GM15510 (cell line): ENCODE measurements around the gene SPOCK1.

Experiments
- POLR2A ChIP-seq: IDR thresholded peaks from 3 replicates; pipeline ENCODE4 v1.6.1; 2011; ENCODE audit warnings: borderline replicate concordance; ENCODE audit not compliant: insufficient read length; ENCODE audit errors: extremely low read depth

The SPOCK1 gene

GRCh38 chr5:137498736-137499505 is at the start of gene SPOCK1:
TSS of gene SPOCK1 (minus strand) at chr5:137499326.
- TF ChIP-seq POLR2A: no peak

GRCh38 chr5:137545956-137546355 is 46.8 kb upstream of the SPOCK1 start:
- TF ChIP-seq POLR2A: no peak

DNA sequence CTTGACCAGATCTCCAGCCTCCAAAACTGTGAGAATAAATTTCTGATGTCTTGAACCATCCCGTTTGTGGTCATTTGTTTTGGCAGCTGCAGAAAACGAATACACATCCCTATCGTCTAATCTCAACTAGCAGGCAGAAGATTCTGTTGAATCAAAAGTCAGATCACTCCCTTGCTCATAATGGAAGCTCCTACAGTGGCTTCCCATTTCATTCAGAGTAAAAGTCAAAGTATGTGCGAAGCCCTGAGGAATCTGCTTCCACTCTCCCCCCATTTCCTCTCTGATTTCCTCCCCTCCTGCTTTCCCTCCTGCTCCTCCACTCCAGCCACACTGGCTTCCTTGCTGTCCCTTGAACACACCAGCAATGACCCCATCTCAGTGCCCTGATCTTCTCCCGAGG is 34.8 kb upstream of the SPOCK1 start:
- TF ChIP-seq POLR2A: no peak

- no peak for TF ChIP-seq POLR2A
Measured at GRCh38 chr5:137531266-137531665, 32.1 kb upstream of the SPOCK1 start.

DNA sequence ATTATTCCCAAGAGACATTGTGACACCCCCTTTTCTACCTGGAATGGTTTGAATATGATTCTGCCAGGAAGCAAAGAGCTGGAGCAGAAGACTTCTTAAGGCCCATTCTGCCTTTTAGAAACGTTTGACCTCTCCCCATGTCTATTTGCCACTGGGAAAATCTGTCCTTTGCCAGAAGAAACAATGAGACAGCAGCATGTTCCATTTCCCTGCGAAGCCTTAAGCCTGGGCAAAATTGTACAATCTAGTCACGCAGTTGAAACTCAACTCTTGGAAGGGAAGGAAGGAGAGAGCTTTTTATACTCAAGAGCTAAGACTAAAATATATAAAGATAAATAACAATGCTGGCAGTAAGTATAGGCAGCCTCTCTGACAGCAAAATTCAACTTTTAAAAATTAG is 22.1 kb upstream of the SPOCK1 start:
- TF ChIP-seq POLR2A: no peak

GRCh38 chr5:137516961-137517360 is 17.8 kb upstream of the SPOCK1 start:
- TF ChIP-seq POLR2A: no peak

GRCh38 chr5:137516251-137516797 is 17.2 kb upstream of the SPOCK1 start:
- TF ChIP-seq POLR2A: no peak

DNA sequence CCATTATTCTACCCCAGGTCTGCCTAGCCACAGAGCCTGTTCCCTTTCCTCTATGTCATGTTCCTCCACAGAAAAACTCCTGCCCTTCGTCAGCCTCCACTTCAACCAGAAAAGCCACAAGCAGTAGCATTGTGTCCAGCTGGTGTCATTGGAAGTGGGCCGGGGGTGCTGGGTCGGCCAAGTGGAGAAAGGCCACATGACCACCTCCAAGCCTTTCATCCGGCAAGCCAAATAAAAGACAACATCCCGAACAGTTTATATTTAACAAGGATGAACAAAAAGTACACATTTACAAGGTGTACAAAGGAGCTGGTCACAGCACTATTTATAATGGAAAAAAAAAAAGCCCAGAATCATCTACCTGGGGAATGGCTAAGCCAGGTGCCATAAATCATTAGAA is 16.1 kb upstream of the SPOCK1 start:
- no peak for TF ChIP-seq POLR2A

DNA sequence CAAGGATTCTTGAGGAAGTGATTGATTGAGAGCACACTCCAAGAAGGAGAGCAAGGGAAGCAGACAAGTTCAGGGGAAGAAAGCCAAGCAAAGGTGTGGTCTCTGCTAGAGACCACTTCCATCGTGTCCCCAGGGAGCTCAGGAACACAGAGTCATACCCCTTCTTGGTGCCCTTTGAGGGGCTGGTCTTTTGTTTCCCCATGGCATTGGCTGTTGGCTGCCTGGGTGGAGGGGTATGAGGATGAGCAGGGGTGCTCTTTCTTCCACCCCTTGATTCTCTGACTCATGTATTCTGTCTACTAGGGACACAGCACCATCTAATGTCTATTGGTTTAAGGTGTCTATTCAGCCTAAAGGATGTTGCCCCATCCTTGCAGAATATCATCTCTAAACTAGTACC is 11.5 kb upstream of the SPOCK1 start:
- TF ChIP-seq POLR2A: no peak

DNA sequence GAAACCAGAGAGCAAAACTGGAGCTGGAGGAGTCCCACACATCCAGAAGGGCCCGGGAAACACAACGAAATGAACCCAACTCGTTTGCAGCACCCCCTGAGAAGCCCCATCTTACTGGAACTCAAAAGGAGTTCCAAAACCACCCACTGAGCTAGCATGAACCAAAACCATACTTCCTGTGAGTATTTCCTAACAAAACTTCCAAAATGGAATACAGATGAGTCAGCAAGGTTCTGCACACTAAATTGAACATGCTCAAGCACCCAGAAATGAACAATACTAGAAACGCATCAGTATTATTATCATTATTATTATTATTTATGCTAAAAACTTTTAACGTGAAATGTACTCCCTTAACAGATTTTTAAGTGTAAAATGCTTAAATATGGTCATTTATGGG is 8.0 kb upstream of the SPOCK1 start:
- TF ChIP-seq POLR2A: no peak

DNA sequence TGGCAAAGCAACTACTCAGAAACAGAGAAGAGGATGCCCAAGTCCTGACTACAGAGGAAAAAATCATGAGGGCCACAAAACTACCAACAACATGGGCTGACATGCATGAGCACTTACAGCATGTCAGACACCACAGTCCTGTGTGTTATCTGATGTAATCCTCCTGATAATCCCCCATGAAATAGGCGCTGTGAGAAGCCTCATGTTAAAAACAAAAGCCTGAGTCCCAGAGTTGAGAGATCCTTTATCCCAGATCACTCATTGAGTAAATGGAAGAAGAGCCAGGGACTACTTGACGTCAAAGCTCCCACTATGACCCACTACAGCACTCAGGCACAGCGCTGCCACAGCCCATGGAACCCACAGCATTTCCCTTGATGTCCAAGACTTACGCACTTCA is 7.2 kb upstream of the SPOCK1 start:
- no peak for TF ChIP-seq POLR2A

- TF ChIP-seq POLR2A: no peak
Measured at GRCh38 chr5:137504916-137505315, 5.8 kb upstream of the SPOCK1 start.

GRCh38 chr5:137503456-137503855 is 4.3 kb upstream of the SPOCK1 start:
- TF ChIP-seq POLR2A: no peak

GRCh38 chr5:137502632-137503031 is 3.5 kb upstream of the SPOCK1 start:
- no peak for TF ChIP-seq POLR2A

DNA sequence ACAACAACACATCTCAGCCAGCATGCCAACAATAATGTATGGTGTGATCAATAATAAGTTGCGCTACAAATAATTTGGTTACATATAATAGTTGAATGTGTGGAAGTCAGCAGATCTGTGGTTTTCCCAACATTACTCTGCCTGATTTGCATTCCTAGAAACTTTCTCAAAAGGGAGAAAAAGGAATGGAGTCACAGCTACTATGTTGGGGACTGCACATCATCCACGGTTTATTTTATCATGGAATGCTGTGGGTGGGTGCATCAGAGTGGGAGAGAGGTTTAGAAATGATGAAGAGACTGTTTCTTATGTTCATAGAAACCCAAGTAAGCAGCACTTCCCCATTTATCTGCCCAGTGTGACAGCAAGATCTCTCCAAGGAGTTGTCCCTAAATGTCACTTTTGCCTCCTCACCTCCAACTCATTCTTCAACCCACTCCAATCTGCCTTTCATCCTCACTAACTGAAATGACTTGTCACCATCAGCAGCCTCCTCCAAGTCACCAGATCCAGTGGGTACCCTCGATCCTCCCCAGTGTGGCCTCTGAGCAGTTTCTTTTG is 2.8 kb upstream of the SPOCK1 start:
- TF ChIP-seq POLR2A: no peak

GRCh38 chr5:137501226-137501625 is 2.1 kb upstream of the SPOCK1 start:
- TF ChIP-seq POLR2A: no peak
